Endothelial cell of umbilical vein (primary cell): ENCODE data around the gene CD151. TPM values are rescaled to one million over a fixed set of nuclear protein-coding genes. Genes with fewer than 3 reads are reported as not detected.

Experiments
- BruUV-seq: library from RNA; stranded (reverse); fragments of 400-500 nt; replicated peaks from 2 replicates; lab custom pipeline; 2021; lab: Mats Ljungman, UMichigan
- CTCF ChIA-PET: fragments of 300-600, 350-600 bp; sonication (Branson Sonifier 250); formaldehyde crosslinking; loops from one replicate; lab custom pipeline; 2021; ENCODE audit warnings: antibody characterized with exemption, inconsistent platforms; lab: Charles Lee
- POLR2A ChIA-PET: fragments of 300-600, 350-600 bp; sonication (Branson Sonifier 250); formaldehyde crosslinking; loops from one replicate; lab custom pipeline; 2021; ENCODE audit warnings: antibody characterized with exemption, inconsistent platforms; lab: Charles Lee
- DNase-seq: peaks from one replicate; pipeline ENCODE4 v3.0.0-alpha.2; 2011; ENCODE audit warnings: low read depth, low spot score
- FAIRE-seq: peaks from 2 replicates; lab custom pipeline; 2011; peaks lifted over from hg19 to GRCh38; lab: Jason Lieb, UNC
- H2AFZ ChIP-seq: 2 replicates; pipeline ENCODE4 v1.6.0; 2012; ENCODE audit warnings: low read depth, low read length, control low read depth, inconsistent platforms
- H3K27ac ChIP-seq: 2 replicates; pipeline ENCODE4 v1.5.1; 2011; ENCODE audit warnings: low read depth, mild to moderate bottlenecking, control low read depth, low read length, moderate library complexity; ENCODE audit not compliant: insufficient read depth
- H3K27me3 ChIP-seq, 2 experiments: 2 replicates each; pipeline versions ENCODE4 v1.6.0 to v1.6.1; 2011; ENCODE audit warnings: low read length in 2 of 2, mixed read lengths in 1 of 2; ENCODE audit not compliant: control insufficient read depth in 2 of 2, insufficient read depth in 2 of 2
- H3K36me3 ChIP-seq, 2 experiments: 2 replicates in 1 of 2; 3 replicates in 1 of 2; pipeline ENCODE4 v1.5.1; 2011; ENCODE audit warnings: low read length in 2 of 2, mild to moderate bottlenecking in 1 of 2, moderate library complexity in 1 of 2; ENCODE audit not compliant: control insufficient read depth in 2 of 2, insufficient read depth in 2 of 2; ENCODE audit errors: extremely low read depth in 1 of 2
- H3K4me1 ChIP-seq: 3 replicates; pipeline ENCODE4 v1.5.1; 2011; ENCODE audit warnings: mild to moderate bottlenecking, low read length; ENCODE audit not compliant: control insufficient read depth, insufficient read depth; ENCODE audit errors: extremely low read depth
- H3K4me2 ChIP-seq: 2 replicates; pipeline ENCODE4 v1.6.1; 2011; ENCODE audit warnings: low read length, control low read depth, mixed read lengths; ENCODE audit not compliant: insufficient read depth
- H3K4me3 ChIP-seq, 3 experiments: fragments of 200-600 bp in 1 of 3; sonication (generic), shearing (Covaris generic) in 1 of 3; replicated peaks in 1 of 3; 2 replicates each; pipeline ENCODE4 v1.5.1; 2011 to 2016; ENCODE audit warnings: control low read depth in 3 of 3, low read length in 3 of 3, mild to moderate bottlenecking in 2 of 3, inconsistent platforms in 1 of 3, low read depth in 1 of 3, moderate library complexity in 1 of 3; ENCODE audit not compliant: insufficient read depth in 1 of 3
- H3K79me2 ChIP-seq: 2 replicates; pipeline ENCODE4 v1.6.0; 2012; ENCODE audit warnings: low read length, inconsistent platforms; ENCODE audit not compliant: control insufficient read depth, insufficient read depth
- H3K9ac ChIP-seq: replicated peaks from 2 replicates; pipeline ENCODE3; 2011; ENCODE audit warnings: low read length, control low read depth; ENCODE audit not compliant: insufficient read depth; ENCODE audit errors: extremely low read depth
- H3K9me1 ChIP-seq: replicated peaks from 3 replicates; pipeline ENCODE4 v1.6.0; 2011; ENCODE audit warnings: mild to moderate bottlenecking, low read length; ENCODE audit not compliant: control insufficient read depth, insufficient read depth; ENCODE audit errors: extremely low read depth
- H3K9me3 ChIP-seq: replicated peaks from 2 replicates; pipeline ENCODE4 v1.5.1; 2012; ENCODE audit warnings: low read length, inconsistent platforms; ENCODE audit not compliant: control insufficient read depth, insufficient read depth
- H4K20me1 ChIP-seq: replicated peaks from 2 replicates; pipeline ENCODE3; 2011; ENCODE audit warnings: mild to moderate bottlenecking, low read length; ENCODE audit not compliant: control insufficient read depth, insufficient read depth; ENCODE audit errors: extremely low read depth
- CTCF ChIP-seq, 2 donors: IDR thresholded peaks; 1 replicate in 1 of 2; 2 replicates in 1 of 2; pipeline ENCODE4 v1.5.1; 2011; ENCODE audit warnings: low read length in 2 of 2, mild to moderate bottlenecking in 2 of 2, moderate library complexity in 2 of 2, control low read depth in 1 of 2, inconsistent platforms in 1 of 2, low read depth in 1 of 2; ENCODE audit not compliant: insufficient read depth in 1 of 2; ENCODE audit errors: extremely low read depth in 1 of 2
- EZH2 ChIP-seq: IDR thresholded peaks from 2 replicates; pipeline ENCODE4 v1.6.1; 2012; ENCODE audit warnings: borderline replicate concordance, low read depth, mild to moderate bottlenecking, moderate library complexity, low read length, inconsistent platforms; ENCODE audit not compliant: severe bottlenecking
- FOS ChIP-seq: IDR thresholded peaks from 2 replicates; pipeline ENCODE4 v1.6.1; 2011; ENCODE audit warnings: mild to moderate bottlenecking, low read length, moderate library complexity, borderline replicate concordance; ENCODE audit not compliant: insufficient read depth
- GATA2 ChIP-seq: IDR thresholded peaks from 2 replicates; pipeline ENCODE4 v1.7.0; 2011; ENCODE audit warnings: low read depth, mild to moderate bottlenecking, moderate library complexity, mixed read lengths, low read length; ENCODE audit not compliant: insufficient read length, insufficient read depth
- JUN ChIP-seq: IDR thresholded peaks from 2 replicates; pipeline ENCODE4 v1.6.1; 2011; ENCODE audit warnings: borderline replicate concordance, low read depth; ENCODE audit not compliant: insufficient read length, insufficient read depth
- MYC ChIP-seq: IDR thresholded peaks from one replicate; pipeline ENCODE4 v1.6.1; 2011; ENCODE audit warnings: mild to moderate bottlenecking, low read depth, low read length
- POLR2AphosphoS5 ChIP-seq: IDR thresholded peaks from 2 replicates; pipeline ENCODE4 v1.6.1; 2012; ENCODE audit warnings: low read depth, mild to moderate bottlenecking, control low read depth, low read length, moderate library complexity; ENCODE audit not compliant: insufficient read depth
- dilution Hi-C: fragments of 300-500 bp; cut with MboI; formaldehyde crosslinking; loops from one replicate; pipeline ENCODE4 v1.15.0; 2019; ENCODE audit warnings: low sequenced_read_pairs; ENCODE audit not compliant: extremely low pct_ligation_motif_present
- intact Hi-C: fragments of 100-400 bp; cut with micrococcal nuclease; formaldehyde crosslinking; loops from one replicate; pipeline ENCODE4 v1.10.0; 2022
- polyA plus RNA-seq, 4 experiments: library from polyadenylated mRNA; depleted of rRNA in 3 of 4; stranded (reverse) in 3 of 4; unstranded in 1 of 4; fragments of >200 nt; gene quantifications; 2 replicates each; pipeline versions ENCODE4 v1.2.1 to v1.2.3, GENCODE V29; 2011 to 2012; ENCODE audit warnings: missing spikeins in 1 of 4
- total RNA-seq: library from RNA; stranded (reverse); gene quantifications from 2 replicates; pipeline ENCODE4 v1.2.3, GENCODE V29; 2021
- TF ChIP-seq, protein P1 (sequence below): IDR thresholded peaks from 2 replicates; pipeline ENCODE4 v1.6.1; 2011; ENCODE audit not compliant: insufficient read depth, insufficient read length

CD151 gene
- total and polyA plus RNA-seq, 2 donors (not counting 3 experiments of a cell fraction or from before 2014, with no cell fraction given): 515 to 1,090 TPM

GRCh38 chr11:858053-858761 is 25.5 kb downstream of the CD151 start:
- BruUV-seq: no TSS peak
- Histone ChIP-seq H3K9ac (no peak overlapping the region), H3K9me3 (no peaks in the 10 kb centered on the region), H3K4me2 (no peak overlapping the region), H4K20me1 (no peaks in the 10 kb centered on the region), H3K4me1 (no peaks in the 10 kb centered on the region), H3K36me3 (peaks cover 0 to 2% of the 10 kb centered on the region in 2 experiments), H3K79me2 (no peaks in the 10 kb centered on the region), H3K27me3 (no peaks in the 10 kb centered on the region), H2AFZ (no peak overlapping the region), H3K27ac (no peak overlapping the region), H3K9me1 (no peaks in the 10 kb centered on the region), H3K4me3 (no peak overlapping the region)
- POLR2A ChIA-PET: no interaction called here
- FAIRE-seq: no peak
- dilution Hi-C loops (no loop called here), intact Hi-C loops (no loop called here)
- CTCF ChIA-PET: no interaction called here
- no peak for DNase-seq
- TF ChIP-seq GATA2: no peak
- TF ChIP-seq FOS: no peak
- TF ChIP-seq, protein P1, sequence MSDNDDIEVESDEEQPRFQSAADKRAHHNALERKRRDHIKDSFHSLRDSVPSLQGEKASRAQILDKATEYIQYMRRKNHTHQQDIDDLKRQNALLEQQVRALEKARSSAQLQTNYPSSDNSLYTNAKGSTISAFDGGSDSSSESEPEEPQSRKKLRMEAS: no peak
- TF ChIP-seq JUN: no peak
- TF ChIP-seq CTCF (IDR thresholded peaks at IDR 0.05; ENCODE audit: extremely low read depth in 1 of 2, insufficient read depth in 1 of 2, low read depth in 1 of 2, low read length in 2 of 2): no peak
- TF ChIP-seq POLR2AphosphoS5: no peak
- TF ChIP-seq EZH2: no peak
- no peak for TF ChIP-seq MYC
